KBM-7 (cell line): ENCODE measurements around the gene MIX23.

Experiments
- DNase-seq: peaks from one replicate; pipeline ENCODE4 v3.0.0-alpha.2; 2015
- in situ Hi-C: fragments of 300-500 bp; cut with MboI; formaldehyde crosslinking; loops from 2 replicates; pipeline ENCODE4 v1.14.3; 2020; ENCODE audit warnings: low sequenced_read_pairs, low pct_unique_long_range_greater_than_20kb, mixed read lengths

The MIX23 gene

GRCh38 chr3:122357828-122358702 is 25.0 kb downstream of the MIX23 start:
- DNase-seq: no peak
- in situ Hi-C loops: no loop called here

- peak; percentile 24 for DNase-seq
- in situ Hi-C loops: no loop called here
Observed at GRCh38 chr3:122356402-122356801, 26.6 kb downstream of the MIX23 start.

GRCh38 chr3:122355612-122356011 is 27.4 kb downstream of the MIX23 start:
- in situ Hi-C loops: no loop called here
- no peak for DNase-seq

- in situ Hi-C loops: no loop called here
- DNase-seq: no peak
Observed at GRCh38 chr3:122353893-122354401, 29.1 kb downstream of the MIX23 start.

GRCh38 chr3:122353215-122353614 is 29.8 kb downstream of the MIX23 start:
- in situ Hi-C loops: no loop called here
- no peak for DNase-seq

- no peak for DNase-seq
- in situ Hi-C loops: no loop called here
Observed at GRCh38 chr3:122351612-122352011, 31.4 kb downstream of the MIX23 start.

GRCh38 chr3:122350814-122351418 is 32.1 kb downstream of the MIX23 start:
- DNase-seq: no peak
- in situ Hi-C loops: no loop called here

- no peak for DNase-seq
Observed at GRCh38 chr3:122349171-122349570, 33.9 kb downstream of the MIX23 start.

GRCh38 chr3:122343654-122344053 is 39.4 kb downstream of the MIX23 start:
- no peak for DNase-seq

More at GRCh38 chr3:122349171-122349570, 33.9 kb downstream of the MIX23 start:
- in situ Hi-C loops: no loop called here

GRCh38 chr3:122342803-122343202 is 40.2 kb downstream of the MIX23 start:
- DNase-seq: no peak
- in situ Hi-C loops: no loop called here

More at GRCh38 chr3:122343654-122344053, 39.4 kb downstream of the MIX23 start:
- in situ Hi-C loops: no loop called here

- no peak for DNase-seq
Observed at GRCh38 chr3:122332551-122332950, 50.5 kb downstream of the MIX23 start.

GRCh38 chr3:122331886-122332285 is 51.1 kb downstream of the MIX23 start:
- DNase-seq: no peak

More at GRCh38 chr3:122332551-122332950, 50.5 kb downstream of the MIX23 start:
- in situ Hi-C loops: no loop called here

GRCh38 chr3:122325769-122326168 is 57.3 kb downstream of the MIX23 start:
- in situ Hi-C loops: no loop called here

More at GRCh38 chr3:122331886-122332285, 51.1 kb downstream of the MIX23 start:
- in situ Hi-C loops: no loop called here

GRCh38 chr3:122324871-122325323 is 58.1 kb downstream of the MIX23 start, which contains the start of gene CSTA:
CSTA (plus strand) TSS chr3:122325248; CDS start chr3:122325293, 45 bp downstream.
- no peak for DNase-seq
- in situ Hi-C loops: no loop called here

More at GRCh38 chr3:122325769-122326168, 57.3 kb downstream of the MIX23 start:
- no peak for DNase-seq

- in situ Hi-C loops: no loop called here
- no peak for DNase-seq
Observed at GRCh38 chr3:122322095-122323075, 60.6 kb downstream of the MIX23 start.

GRCh38 chr3:122318620-122319019 is 64.4 kb downstream of the MIX23 start:
- in situ Hi-C loops: no loop called here

GRCh38 chr3:122316368-122316767 is 66.7 kb downstream of the MIX23 start:
- in situ Hi-C loops: no loop called here
- DNase-seq: no peak

More at GRCh38 chr3:122318620-122319019, 64.4 kb downstream of the MIX23 start:
- DNase-seq: no peak

- DNase-seq: no peak
- in situ Hi-C loops: no loop called here
Observed at GRCh38 chr3:122315619-122316018, 67.4 kb downstream of the MIX23 start.
